Kidney epithelial cell (primary cell): ENCODE measurements around the gene RBPJ. TPM values are rescaled to one million over a fixed set of nuclear protein-coding genes. Genes with fewer than 3 reads are reported as not detected.

Experiments
- DNase-seq: peaks from one replicate; pipeline ENCODE4 v3.0.0-alpha.2; 2010; ENCODE audit warnings: low read depth
- H3K27me3 ChIP-seq: 2 replicates; pipeline ENCODE4 v1.6.0; 2011; ENCODE audit warnings: low read length; ENCODE audit not compliant: control insufficient read depth, insufficient read depth
- H3K36me3 ChIP-seq: 2 replicates; pipeline ENCODE4 v1.5.1; 2011; ENCODE audit warnings: low read length; ENCODE audit not compliant: control insufficient read depth, insufficient read depth
- H3K4me3 ChIP-seq: 2 replicates; pipeline ENCODE4 v1.5.1; 2011; ENCODE audit warnings: low read depth, mild to moderate bottlenecking, control low read depth, low read length
- total RNA-seq: library from RNA; depleted of rRNA; stranded (reverse); fragments of >200 nt; gene quantifications from 2 replicates; pipeline ENCODE4 v1.2.3, GENCODE V29; 2015
- TF ChIP-seq, protein P1 (sequence below): IDR thresholded peaks from 2 replicates; pipeline ENCODE4 v1.5.1; 2011; ENCODE audit warnings: mild to moderate bottlenecking, moderate library complexity, low read length, control low read depth, inconsistent platforms; ENCODE audit not compliant: insufficient read depth, poor library complexity, severe bottlenecking

Gene RBPJ
- total RNA-seq, 1 donor from 2014 or later = 82.2 TPM

DNA sequence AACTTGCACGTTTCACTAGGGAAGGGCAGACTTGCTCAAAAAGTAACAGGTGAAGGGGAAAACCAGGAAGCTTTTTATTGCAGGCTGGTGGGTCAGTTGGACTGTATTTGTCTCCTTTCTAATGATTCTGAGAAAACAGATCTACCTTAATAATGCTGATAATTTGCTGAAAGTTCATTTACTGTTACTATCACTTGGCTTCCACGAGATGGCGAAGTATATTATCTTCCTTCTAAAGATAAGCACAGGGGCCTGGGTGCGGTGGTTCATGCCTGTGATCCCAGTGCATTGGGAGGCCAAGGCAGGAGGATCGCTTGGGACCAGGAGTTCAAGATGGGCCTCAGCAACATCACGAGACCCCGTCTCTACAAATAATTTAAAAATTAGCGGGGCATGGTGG, 153.1 kb downstream of the RBPJ start:
- Histone ChIP-seq H3K4me3 (no peak overlapping the region), H3K36me3 (no peaks in the 10 kb centered on the region), H3K27me3 (no peaks in the 10 kb centered on the region)
- DNase-seq = no peak
- TF ChIP-seq, protein P1, sequence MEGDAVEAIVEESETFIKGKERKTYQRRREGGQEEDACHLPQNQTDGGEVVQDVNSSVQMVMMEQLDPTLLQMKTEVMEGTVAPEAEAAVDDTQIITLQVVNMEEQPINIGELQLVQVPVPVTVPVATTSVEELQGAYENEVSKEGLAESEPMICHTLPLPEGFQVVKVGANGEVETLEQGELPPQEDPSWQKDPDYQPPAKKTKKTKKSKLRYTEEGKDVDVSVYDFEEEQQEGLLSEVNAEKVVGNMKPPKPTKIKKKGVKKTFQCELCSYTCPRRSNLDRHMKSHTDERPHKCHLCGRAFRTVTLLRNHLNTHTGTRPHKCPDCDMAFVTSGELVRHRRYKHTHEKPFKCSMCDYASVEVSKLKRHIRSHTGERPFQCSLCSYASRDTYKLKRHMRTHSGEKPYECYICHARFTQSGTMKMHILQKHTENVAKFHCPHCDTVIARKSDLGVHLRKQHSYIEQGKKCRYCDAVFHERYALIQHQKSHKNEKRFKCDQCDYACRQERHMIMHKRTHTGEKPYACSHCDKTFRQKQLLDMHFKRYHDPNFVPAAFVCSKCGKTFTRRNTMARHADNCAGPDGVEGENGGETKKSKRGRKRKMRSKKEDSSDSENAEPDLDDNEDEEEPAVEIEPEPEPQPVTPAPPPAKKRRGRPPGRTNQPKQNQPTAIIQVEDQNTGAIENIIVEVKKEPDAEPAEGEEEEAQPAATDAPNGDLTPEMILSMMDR = no peak

DNA sequence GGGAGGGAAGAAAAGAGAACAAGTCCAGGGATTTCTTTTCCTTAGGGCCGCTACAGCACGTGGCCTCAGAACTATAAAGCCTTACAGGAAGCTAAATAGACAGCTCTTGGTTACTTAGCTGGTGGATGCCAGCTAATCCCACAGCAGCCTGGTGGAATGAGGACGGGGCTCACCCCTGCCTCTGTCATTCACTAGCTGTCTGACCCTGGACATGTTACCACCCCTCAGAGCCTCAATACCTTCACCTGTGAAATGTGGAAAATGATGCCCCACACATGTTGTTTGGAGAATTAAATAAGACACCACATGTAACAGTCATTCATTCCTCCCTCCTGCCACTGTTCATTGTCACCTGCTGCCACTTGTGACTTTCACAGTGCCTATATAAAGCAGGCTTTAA, 153.7 kb downstream of the RBPJ start:
- H3K36me3 ChIP-seq = no peaks in the 10 kb centered on the region
- no peak for DNase-seq
- TF ChIP-seq, protein P1 = no peak
- H3K4me3 ChIP-seq = no peak overlapping the region
- no peaks in the 10 kb centered on the region for H3K27me3 ChIP-seq

DNA sequence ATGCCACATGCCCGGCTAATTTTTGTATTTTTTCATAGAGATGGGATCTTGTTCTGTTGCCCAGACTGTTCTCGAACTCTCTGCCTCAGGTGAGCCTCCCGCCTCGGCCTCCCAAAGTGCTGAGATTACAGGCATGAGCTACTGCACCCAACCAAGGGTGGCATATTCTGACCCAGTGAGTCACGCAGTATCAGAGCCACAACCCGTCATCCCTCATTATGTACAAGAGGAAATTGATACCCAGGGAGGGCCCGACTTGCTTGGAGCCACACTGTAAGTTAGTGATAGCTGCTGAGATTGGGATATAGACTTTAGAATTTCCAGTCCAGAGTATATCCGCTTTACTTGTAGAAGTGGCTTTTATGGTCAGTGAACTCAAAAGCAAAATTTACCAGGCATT, 154.9 kb downstream of the RBPJ start:
- TF ChIP-seq, protein P1 = no peak
- Histone ChIP-seq H3K4me3 (no peak overlapping the region), H3K36me3 (no peaks in the 10 kb centered on the region), H3K27me3 (no peaks in the 10 kb centered on the region)
- no peak for DNase-seq

DNA sequence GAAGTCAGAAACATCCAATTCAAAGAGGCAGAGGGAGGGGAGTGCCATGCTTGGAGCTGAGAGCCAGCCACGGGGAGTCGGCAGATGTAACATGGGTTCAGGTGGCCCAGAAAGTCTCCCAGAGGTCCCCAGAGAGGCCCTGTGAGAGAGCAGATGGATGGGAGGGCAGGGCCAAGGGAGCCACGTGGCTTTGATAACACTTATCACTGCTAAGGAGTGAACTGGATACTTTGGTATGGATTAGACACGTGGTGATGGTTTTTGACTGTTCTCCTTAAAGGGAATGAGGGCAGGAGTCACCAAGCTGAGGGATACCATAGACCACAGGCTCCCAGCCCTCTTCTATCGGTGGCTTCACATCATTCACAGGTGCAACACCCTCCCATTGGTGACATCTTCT, 155.7 kb downstream of the RBPJ start:
- TF ChIP-seq, protein P1 = no peak
- no peaks in the 10 kb centered on the region for H3K36me3 ChIP-seq
- H3K4me3 ChIP-seq = no peak overlapping the region
- H3K27me3 ChIP-seq = no peaks in the 10 kb centered on the region
- no peak for DNase-seq

DNA sequence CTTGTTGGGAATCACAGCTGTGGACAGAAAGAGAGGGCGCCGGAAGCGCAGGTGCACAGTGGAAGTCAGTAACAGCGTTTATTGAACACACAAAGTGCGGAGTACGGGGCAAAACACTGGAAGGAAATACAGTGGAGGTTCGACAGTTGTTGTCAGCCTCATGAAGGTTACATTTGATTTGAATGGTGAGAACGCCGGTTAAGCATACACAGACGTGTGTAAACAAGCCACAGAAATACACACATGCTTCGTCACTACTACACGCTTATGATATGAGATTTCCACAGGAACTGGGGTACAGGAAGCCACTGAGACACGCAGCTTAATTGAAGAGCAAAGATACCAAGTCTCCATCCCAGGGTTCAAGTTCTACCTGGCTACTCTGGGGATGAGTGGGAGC, 157.5 kb downstream of the RBPJ start:
- Histone ChIP-seq H3K4me3 (no peak overlapping the region), H3K27me3 (no peaks in the 10 kb centered on the region), H3K36me3 (no peaks in the 10 kb centered on the region)
- TF ChIP-seq, protein P1 = no peak
- no peak for DNase-seq

DNA sequence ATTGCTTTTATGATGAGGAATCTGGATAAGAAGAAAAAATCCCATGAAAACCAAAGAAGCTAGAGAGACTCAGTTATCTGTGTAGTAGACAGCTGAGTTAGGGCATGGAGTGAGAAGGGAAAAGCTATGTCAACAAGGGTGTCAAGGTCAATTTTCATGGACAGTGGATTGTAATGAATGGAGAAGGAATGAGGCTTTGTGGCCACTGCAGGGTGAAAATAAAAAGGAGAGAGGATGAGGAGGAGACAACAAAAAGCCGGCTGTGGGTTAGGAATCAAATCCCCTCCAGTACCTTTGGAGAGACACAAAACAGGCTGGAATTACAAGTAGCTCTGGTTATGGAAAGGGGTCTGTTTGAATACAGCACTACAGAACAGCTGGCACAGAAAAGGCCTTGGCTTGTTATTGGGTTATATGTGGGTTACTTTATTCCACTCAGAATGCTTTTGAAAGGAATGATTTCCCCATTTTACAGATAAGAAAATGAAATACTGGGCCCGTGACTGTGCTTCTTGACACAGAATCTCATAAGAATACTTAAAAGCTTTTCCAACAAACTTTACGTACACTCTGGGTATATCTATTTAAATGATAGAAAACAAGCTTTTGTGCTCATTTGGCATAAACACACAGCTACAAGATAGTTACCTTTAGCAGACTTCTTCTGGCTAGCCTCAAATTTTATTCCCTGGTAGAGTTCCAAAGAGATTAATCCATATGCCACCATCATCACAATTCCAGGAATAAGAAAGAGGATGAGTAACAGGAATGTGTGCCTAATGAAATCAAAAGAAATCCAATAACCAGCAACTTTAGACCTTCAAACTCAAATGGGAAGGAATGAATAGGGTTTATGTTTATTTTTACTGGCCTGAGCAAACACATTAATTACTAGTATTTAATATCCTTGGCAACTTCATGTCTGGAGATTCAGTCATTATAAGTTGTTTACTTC, 162.0 kb downstream of the RBPJ start:
- no peak overlapping the region for H3K4me3 ChIP-seq
- TF ChIP-seq, protein P1 = no peak
- no peak for DNase-seq
- no peaks in the 10 kb centered on the region for H3K27me3 ChIP-seq
- no peaks in the 10 kb centered on the region for H3K36me3 ChIP-seq
